HEK293T (cell line): ENCODE data around the gene SLC28A1.

Experiments
- ARNT ChIP-seq: fragments of 450-650 bp; IDR thresholded peaks from 2 replicates; pipeline ENCODE4 v1.6.1; 2017; ENCODE audit warnings: mild to moderate bottlenecking
- BHLHE40 ChIP-seq: fragments of 450-650 bp; IDR thresholded peaks from 2 replicates; pipeline ENCODE4 v1.6.1; 2016; ENCODE audit warnings: mild to moderate bottlenecking, moderate library complexity, borderline replicate concordance
- CTBP1 ChIP-seq: fragments of 450-650 bp; IDR thresholded peaks from 2 replicates; pipeline ENCODE4 v1.6.1; 2016; ENCODE audit warnings: borderline replicate concordance
- ELF4 ChIP-seq: fragments of 450-650 bp; IDR thresholded peaks from 2 replicates; pipeline ENCODE4 v1.6.1; 2017; ENCODE audit warnings: antibody characterized with exemption
- FOXA1 ChIP-seq: fragments of 450-650 bp; IDR thresholded peaks from 2 replicates; pipeline ENCODE4 v1.6.1; 2016; ENCODE audit warnings: mild to moderate bottlenecking
- FOXK2 ChIP-seq: fragments of 450-650 bp; IDR thresholded peaks from 2 replicates; pipeline ENCODE4 v1.6.1; 2016; ENCODE audit warnings: mild to moderate bottlenecking
- FOXM1 ChIP-seq: fragments of 450-650 bp; IDR thresholded peaks from 2 replicates; pipeline ENCODE4 v1.6.1; 2017; ENCODE audit warnings: mild to moderate bottlenecking, borderline replicate concordance
- HDGF ChIP-seq: fragments of 450-650 bp; IDR thresholded peaks from 2 replicates; pipeline ENCODE4 v1.6.1; 2017; ENCODE audit warnings: antibody characterized with exemption, borderline replicate concordance
- SP1 ChIP-seq: fragments of 450-650 bp; IDR thresholded peaks from 2 replicates; pipeline ENCODE4 v1.6.1; 2017
- TARDBP ChIP-seq: fragments of 450-650 bp; IDR thresholded peaks from 2 replicates; pipeline ENCODE4 v1.6.1; 2016

DNA sequence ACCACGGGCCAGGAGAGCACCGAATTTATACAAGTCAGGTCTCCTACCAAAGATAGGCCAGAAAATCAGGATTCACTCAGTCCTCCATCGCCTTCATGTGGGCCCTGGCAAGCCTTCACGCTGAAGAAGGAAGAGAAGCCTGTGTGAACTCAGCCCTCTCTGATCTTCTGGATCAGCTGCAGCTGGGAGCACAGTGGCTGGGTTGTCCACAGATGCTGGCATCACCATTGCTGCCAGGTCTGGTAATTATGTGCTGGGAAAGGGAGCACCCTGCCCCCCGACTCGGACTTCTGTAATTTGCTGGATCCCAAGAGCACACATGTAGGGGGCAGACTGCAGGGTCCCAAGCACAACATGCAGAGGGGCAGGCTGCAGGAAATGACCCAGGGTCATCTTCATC is 84.8 kb downstream of the SLC28A1 start:
- TF ChIP-seq ELF4 (no peak), TARDBP (no peak), FOXM1 (no peak), FOXA1 (no peak), CTBP1 (no peak), HDGF (no peak), ARNT (no peak), SP1 (no peak), BHLHE40 (no peak), FOXK2 (no peak)
